ENCODE results near the gene TBCA. TPM values are rescaled to one million over a fixed set of nuclear protein-coding genes. Genes with fewer than 3 reads are reported as not detected.

Gene TBCA
- total RNA-seq, 1 experiment from 2014 or later: 330 TPM

- Mint-ChIP-seq H3K4me1 (ENCODE audit: low read depth, unreplicated experiment) (no peaks in the 10 kb centered on the region), H3K9me3 (ENCODE audit: unreplicated experiment) (no peaks in the 10 kb centered on the region), H3K27me3 (ENCODE audit: insufficient read depth, unreplicated experiment) (peaks cover 7% of the 10 kb centered on the region), H3K36me3 (ENCODE audit: insufficient read depth, unreplicated experiment) (no peaks in the 10 kb centered on the region), H3K27ac (ENCODE audit: unreplicated experiment) (no peak overlapping the region), H3K4me3 (ENCODE audit: unreplicated experiment) (no peak overlapping the region)
- BruUV-seq (replicated peaks): no TSS peak
- no peak for TF ChIP-seq CTCF (IDR thresholded peaks at IDR 0.05; ENCODE audit: insufficient read depth in 1 of 2, low read depth in 1 of 2, low read length in 1 of 2, severe bottlenecking in 1 of 2, unreplicated experiment in 1 of 2)
- H3K9me3 ChIP-seq: no peaks in the 10 kb centered on the region
- no peaks in the 10 kb centered on the region for H3K36me3 ChIP-seq (ENCODE audit: control insufficient read depth, insufficient read depth, low read length)
- ChIA-PET CTCF (no interaction called here), POLR2A (no interaction called here)
- intact Hi-C loops (cut with micrococcal nuclease; ENCODE audit: unreplicated experiment): no loop called here
- DNase-seq: no peak
- no peaks in the 10 kb centered on the region for H3K4me1 ChIP-seq
- H3K27me3 ChIP-seq (replicated peaks; ENCODE audit: control insufficient read depth, insufficient read depth, low read length): no peaks in the 10 kb centered on the region
- no peak overlapping the region for H3K4me3 ChIP-seq (ENCODE audit: low read depth, low read length)
Observed at GRCh38 chr5:77663090-77663863, 112.9 kb downstream of the TBCA start.

GRCh38 chr5:77662635-77663034 lies 113.5 kb downstream of the TBCA start:
- Histone ChIP-seq H3K4me1 (no peaks in the 10 kb centered on the region), H3K36me3 (ENCODE audit: control insufficient read depth, insufficient read depth, low read length) (no peaks in the 10 kb centered on the region), H3K27me3 (replicated peaks; ENCODE audit: control insufficient read depth, insufficient read depth, low read length) (no peaks in the 10 kb centered on the region), H3K4me3 (ENCODE audit: low read depth, low read length) (no peak overlapping the region), H3K9me3 (no peaks in the 10 kb centered on the region)
- H3K4me3 Mint-ChIP-seq (ENCODE audit: unreplicated experiment): no peak overlapping the region
- H3K9me3 Mint-ChIP-seq (ENCODE audit: unreplicated experiment): no peaks in the 10 kb centered on the region
- peaks cover 9% of the 10 kb centered on the region for H3K27me3 Mint-ChIP-seq (ENCODE audit: insufficient read depth, unreplicated experiment)
- H3K36me3 Mint-ChIP-seq (ENCODE audit: insufficient read depth, unreplicated experiment): no peaks in the 10 kb centered on the region
- intact Hi-C loops (cut with micrococcal nuclease; ENCODE audit: unreplicated experiment): no loop called here
- H3K4me1 Mint-ChIP-seq (ENCODE audit: low read depth, unreplicated experiment): no peaks in the 10 kb centered on the region
- BruUV-seq (replicated peaks): no TSS peak
- TF ChIP-seq CTCF (IDR thresholded peaks at IDR 0.05; ENCODE audit: insufficient read depth in 1 of 2, low read depth in 1 of 2, low read length in 1 of 2, severe bottlenecking in 1 of 2, unreplicated experiment in 1 of 2): no peak
- no peak for DNase-seq
- ChIA-PET POLR2A (interaction anchor here (0.6 kb wide), 1 partner anchor 42 kb away, joined by 6 read pairs; no protein-coding TSS in a partner anchor), CTCF (interaction anchor here (0.6 kb wide), 1 partner anchor 122 kb away, joined by 3 read pairs; no protein-coding TSS in a partner anchor)
- no peak overlapping the region for H3K27ac Mint-ChIP-seq (ENCODE audit: unreplicated experiment)

- no peak overlapping the region for H3K4me3 Mint-ChIP-seq (ENCODE audit: unreplicated experiment)
- no TSS peak for BruUV-seq (replicated peaks)
- H3K4me1 Mint-ChIP-seq (ENCODE audit: low read depth, unreplicated experiment): no peaks in the 10 kb centered on the region
- DNase-seq: no peak
- H3K36me3 ChIP-seq (ENCODE audit: control insufficient read depth, insufficient read depth, low read length): no peaks in the 10 kb centered on the region
- no peaks in the 10 kb centered on the region for H3K4me1 ChIP-seq
- ChIA-PET POLR2A (no interaction called here), CTCF (no interaction called here)
- TF ChIP-seq CTCF (IDR thresholded peaks at IDR 0.05; ENCODE audit: insufficient read depth in 1 of 2, low read depth in 1 of 2, low read length in 1 of 2, severe bottlenecking in 1 of 2, unreplicated experiment in 1 of 2): no peak
- peaks cover 32% of the 10 kb centered on the region for H3K27me3 Mint-ChIP-seq (ENCODE audit: insufficient read depth, unreplicated experiment)
- no peak overlapping the region for H3K27ac Mint-ChIP-seq (ENCODE audit: unreplicated experiment)
- no peaks in the 10 kb centered on the region for H3K27me3 ChIP-seq (replicated peaks; ENCODE audit: control insufficient read depth, insufficient read depth, low read length)
- no peaks in the 10 kb centered on the region for H3K9me3 ChIP-seq
- H3K4me3 ChIP-seq (ENCODE audit: low read depth, low read length): no peak overlapping the region
- no peaks in the 10 kb centered on the region for H3K9me3 Mint-ChIP-seq (ENCODE audit: unreplicated experiment)
- no peaks in the 10 kb centered on the region for H3K36me3 Mint-ChIP-seq (ENCODE audit: insufficient read depth, unreplicated experiment)
- intact Hi-C loops (cut with micrococcal nuclease; ENCODE audit: unreplicated experiment): no loop called here
Observed at GRCh38 chr5:77658662-77659061, 117.5 kb downstream of the TBCA start.

Measured in Caco-2 (cell line).